IMR-90 (cell line): Measurements from ENCODE around the gene CAMTA1. TPM values are rescaled to one million over a fixed set of nuclear protein-coding genes. Genes with fewer than 3 reads are reported as not detected.
A peak's percentile ranks its signal among the peaks of the same experiment; 100 is the strongest.

Experiments used
- ATAC-seq: fragments of 200-7000 bp; cut with Tn5 transposase; 2 replicates; pipeline ENCODE4 v1.9.1; 2020; ENCODE audit warnings: low read depth, mild to moderate bottlenecking, moderate library complexity
- BruUV-seq: library from RNA; stranded (reverse); fragments of 400-500 nt; replicated peaks from 2 replicates; lab custom pipeline; 2021; lab: Mats Ljungman, UMichigan
- CTCF ChIA-PET: fragments of 300-600 bp; formaldehyde crosslinking; extraction: SDS; loops from one replicate; lab custom pipeline; 2021; ENCODE audit warnings: antibody characterized with exemption; lab: Yijun Ruan, JAX
- POLR2A ChIA-PET: fragments of 300-600 bp; sonication (Branson Sonifier 250); formaldehyde crosslinking; loops from one replicate; lab custom pipeline; 2022; ENCODE audit warnings: antibody characterized with exemption; ENCODE audit not compliant: unreplicated experiment; lab: Charles Lee
- DNase-seq: peaks from one replicate; pipeline ENCODE4 v3.0.0; 2013
- H2AFZ ChIP-seq: replicated peaks from 2 replicates; pipeline ENCODE3; 2013; ENCODE audit warnings: low read length, mild to moderate bottlenecking; ENCODE audit not compliant: poor library complexity
- H2AK5ac ChIP-seq: 2 replicates; pipeline ENCODE4 v1.6.1; 2013; ENCODE audit warnings: low read depth, low read length, inconsistent platforms
- H2AK9ac ChIP-seq: replicated peaks from 2 replicates; pipeline ENCODE3; 2013; ENCODE audit warnings: mild to moderate bottlenecking, low read depth, low read length, moderate library complexity; ENCODE audit not compliant: poor library complexity
- H2BK120ac ChIP-seq: 2 replicates; pipeline ENCODE4 v1.6.1; 2013; ENCODE audit warnings: low read depth, low read length, inconsistent platforms
- H2BK15ac ChIP-seq: 3 replicates; pipeline ENCODE4 v1.6.1; 2013; ENCODE audit warnings: low read depth, low read length, inconsistent platforms
- H2BK20ac ChIP-seq: 2 replicates; pipeline ENCODE4 v1.6.1; 2013; ENCODE audit warnings: low read depth, mild to moderate bottlenecking, inconsistent platforms, low read length, moderate library complexity
- H2BK5ac ChIP-seq: 2 replicates; pipeline ENCODE4 v1.6.1; 2013; ENCODE audit warnings: mild to moderate bottlenecking, low read depth, low read length, inconsistent platforms; ENCODE audit not compliant: poor library complexity, severe bottlenecking
- H3K14ac ChIP-seq: replicated peaks from 2 replicates; pipeline ENCODE4 v1.6.1; 2013; ENCODE audit warnings: low read depth, low read length, inconsistent platforms
- H3K18ac ChIP-seq: 2 replicates; pipeline ENCODE4 v1.6.1; 2013; ENCODE audit warnings: low read depth, low read length, control low read depth
- H3K23ac ChIP-seq: 2 replicates; pipeline ENCODE4 v1.6.1; 2013; ENCODE audit warnings: low read depth, low read length, inconsistent platforms
- H3K27ac ChIP-seq: 2 replicates; pipeline ENCODE4 v1.5.1; 2013; ENCODE audit warnings: mild to moderate bottlenecking, control low read depth, low read length; ENCODE audit not compliant: insufficient read depth
- H3K27me3 ChIP-seq: 2 replicates; pipeline ENCODE4 v1.6.1; 2013; ENCODE audit warnings: low read length; ENCODE audit not compliant: control insufficient read depth, insufficient read depth
- H3K36me3 ChIP-seq: 2 replicates; pipeline ENCODE4 v1.6.1; 2013; ENCODE audit warnings: low read length, mixed read lengths; ENCODE audit not compliant: control insufficient read depth, insufficient read depth
- H3K4ac ChIP-seq: 2 replicates; pipeline ENCODE4 v1.6.1; 2013; ENCODE audit warnings: low read depth, low read length, inconsistent platforms
- H3K4me1 ChIP-seq: 2 replicates; pipeline ENCODE4 v1.6.1; 2013; ENCODE audit warnings: low read length, mixed read lengths; ENCODE audit not compliant: control insufficient read depth, insufficient read depth
- H3K4me2 ChIP-seq: 2 replicates; pipeline ENCODE4 v1.6.1; 2013; ENCODE audit warnings: low read depth, mild to moderate bottlenecking, control low read depth, low read length, moderate library complexity
- H3K4me3 ChIP-seq: 2 replicates; pipeline ENCODE4 v1.5.1; 2013; ENCODE audit warnings: low read depth, mild to moderate bottlenecking, control low read depth, low read length, moderate library complexity; ENCODE audit not compliant: insufficient read depth
- H3K56ac ChIP-seq: 2 replicates; pipeline ENCODE4 v1.6.1; 2013; ENCODE audit warnings: low read length, inconsistent platforms; ENCODE audit not compliant: insufficient read depth; ENCODE audit errors: extremely low read depth
- H3K79me1 ChIP-seq, 2 experiments: 2 replicates each; pipeline ENCODE4 v1.6.1; 2013; ENCODE audit warnings: low read length in 2 of 2, inconsistent platforms in 1 of 2, low read depth in 1 of 2
- H3K9ac ChIP-seq: 2 replicates; pipeline ENCODE4 v1.6.1; 2013; ENCODE audit warnings: low read depth, low read length, control low read depth
- H3K9me1 ChIP-seq: 2 replicates; pipeline ENCODE4 v1.6.1; 2013; ENCODE audit warnings: low read length, inconsistent platforms; ENCODE audit not compliant: insufficient read depth
- H3K9me3 ChIP-seq: 2 replicates; pipeline ENCODE4 v1.6.1; 2013; ENCODE audit warnings: low read length; ENCODE audit not compliant: control insufficient read depth, insufficient read depth
- H4K20me1 ChIP-seq: 2 replicates; pipeline ENCODE4 v1.6.1; 2013; ENCODE audit warnings: low read length, inconsistent platforms; ENCODE audit not compliant: insufficient read depth
- H4K5ac ChIP-seq: 2 replicates; pipeline ENCODE4 v1.6.1; 2013; ENCODE audit warnings: mild to moderate bottlenecking, low read depth, low read length, control low read depth
- H4K8ac ChIP-seq, 2 experiments: 2 replicates each; pipeline ENCODE4 v1.6.1; 2013; ENCODE audit warnings: low read depth in 2 of 2, low read length in 2 of 2, control low read depth in 1 of 2, inconsistent platforms in 1 of 2
- H4K91ac ChIP-seq: 2 replicates; pipeline ENCODE4 v1.6.1; 2013; ENCODE audit warnings: low read depth, low read length, inconsistent platforms; ENCODE audit not compliant: insufficient read depth
- BHLHE40 ChIP-seq: fragments of 150-350 bp; IDR thresholded peaks from 2 replicates; pipeline ENCODE4 v1.6.1; 2016; ENCODE audit warnings: mild to moderate bottlenecking, low read depth, low read length
- CEBPB ChIP-seq: IDR thresholded peaks from 2 replicates; pipeline ENCODE4 v1.6.1; 2012; ENCODE audit warnings: low read depth, low read length, improper control_type of control experiment
- CHD1 ChIP-seq: IDR thresholded peaks from 2 replicates; pipeline ENCODE4 v1.6.1; 2012; ENCODE audit warnings: low read depth, low read length, improper control_type of control experiment
- FOS ChIP-seq: fragments of 150-350 bp; IDR thresholded peaks from 2 replicates; pipeline ENCODE4 v1.6.1; 2016; ENCODE audit warnings: low read depth, low read length
- MAFK ChIP-seq: IDR thresholded peaks from 2 replicates; pipeline ENCODE4 v1.6.1; 2012; ENCODE audit warnings: low read depth, low read length, improper control_type of control experiment
- MAZ ChIP-seq: IDR thresholded peaks from 2 replicates; pipeline ENCODE4 v1.6.1; 2012; ENCODE audit warnings: low read depth, mild to moderate bottlenecking, low read length, improper control_type of control experiment, moderate library complexity, borderline replicate concordance
- MXI1 ChIP-seq: IDR thresholded peaks from 2 replicates; pipeline ENCODE4 v1.6.1; 2012; ENCODE audit warnings: low read depth, mild to moderate bottlenecking, low read length, moderate library complexity, borderline replicate concordance
- NFE2L2 ChIP-seq: fragments of 150-350 bp; IDR thresholded peaks from 2 replicates; pipeline ENCODE4 v1.6.1; 2016; ENCODE audit warnings: low read depth, mild to moderate bottlenecking, low read length
- POLR2A ChIP-seq: IDR thresholded peaks from 2 replicates; pipeline ENCODE4 v1.6.1; 2012; ENCODE audit warnings: mild to moderate bottlenecking, low read depth, low read length
- RAD21 ChIP-seq: IDR thresholded peaks from 2 replicates; pipeline ENCODE4 v1.6.1; 2012; ENCODE audit warnings: low read length, improper control_type of control experiment
- RCOR1 ChIP-seq: IDR thresholded peaks from 2 replicates; pipeline ENCODE4 v1.6.1; 2012; ENCODE audit warnings: mild to moderate bottlenecking, low read length, improper control_type of control experiment; ENCODE audit not compliant: insufficient replicate concordance
- RFX5 ChIP-seq: IDR thresholded peaks from 2 replicates; pipeline ENCODE4 v1.8.0; 2012; ENCODE audit warnings: low read depth, mild to moderate bottlenecking, low read length, moderate library complexity
- SMC3 ChIP-seq: fragments of 150-350 bp; IDR thresholded peaks from 2 replicates; pipeline ENCODE4 v1.6.1; 2016; ENCODE audit warnings: low read depth, mild to moderate bottlenecking, antibody characterized with exemption, low read length, moderate library complexity
- WGBS, 2 experiments: methylation state at CpG; one replicate each; pipeline versions ENCODE4 v1.1.5 to v1.1.7; 2013; ENCODE audit warnings: missing lambda C conversion rate in 2 of 2; ENCODE audit not compliant: insufficient read length in 1 of 2; ENCODE audit errors: extremely low coverage in 2 of 2; 5-methylcytosine and 5-hydroxymethylcytosine counted together
- dilution Hi-C: fragments of 300-500 bp; cut with HindIII; formaldehyde crosslinking; loops from one replicate; pipeline ENCODE4 v1.14.3; 2018; ENCODE audit warnings: low sequenced_read_pairs; ENCODE audit not compliant: unreplicated experiment
- in situ Hi-C: fragments of 300-500 bp; cut with MboI; formaldehyde crosslinking; loops from 3 replicates; pipeline ENCODE4 v1.14.3; 2019; ENCODE audit warnings: low sequenced_read_pairs, inconsistent platforms, mixed read lengths
- intact Hi-C: fragments of 100-400 bp; cut with micrococcal nuclease; formaldehyde crosslinking; loops from 2 replicates; pipeline ENCODE4 v1.10.0; 2022
- polyA plus RNA-seq, 3 experiments: library from polyadenylated mRNA; depleted of rRNA; stranded (reverse); fragments of >200 nt; gene quantifications; 2 replicates each; pipeline ENCODE4 v1.2.3, GENCODE V29; 2012; ENCODE audit warnings: low replicate concordance in 1 of 3
- total RNA-seq: library from RNA; depleted of rRNA; stranded (reverse); fragments of >200 nt; gene quantifications from 2 replicates; pipeline ENCODE4 v1.2.3, GENCODE V29; 2012
- TF ChIP-seq, protein P1 (sequence below): conservative IDR thresholded peaks from 2 replicates; pipeline ENCODE4 v1.5.1; 2012; ENCODE audit warnings: mild to moderate bottlenecking, low read depth, low read length, improper control_type of control experiment
- TF ChIP-seq, protein P2 (sequence below): fragments of 150-350 bp; IDR thresholded peaks from 2 replicates; pipeline ENCODE4 v1.6.1; 2016; ENCODE audit warnings: low read depth, mild to moderate bottlenecking, low read length, moderate library complexity, borderline replicate concordance

CAMTA1 gene
- total and polyA plus RNA-seq, 2 of the 4 experiments (the other 2 are of a cell fraction): 35.5 to 74.3 TPM

DNA sequence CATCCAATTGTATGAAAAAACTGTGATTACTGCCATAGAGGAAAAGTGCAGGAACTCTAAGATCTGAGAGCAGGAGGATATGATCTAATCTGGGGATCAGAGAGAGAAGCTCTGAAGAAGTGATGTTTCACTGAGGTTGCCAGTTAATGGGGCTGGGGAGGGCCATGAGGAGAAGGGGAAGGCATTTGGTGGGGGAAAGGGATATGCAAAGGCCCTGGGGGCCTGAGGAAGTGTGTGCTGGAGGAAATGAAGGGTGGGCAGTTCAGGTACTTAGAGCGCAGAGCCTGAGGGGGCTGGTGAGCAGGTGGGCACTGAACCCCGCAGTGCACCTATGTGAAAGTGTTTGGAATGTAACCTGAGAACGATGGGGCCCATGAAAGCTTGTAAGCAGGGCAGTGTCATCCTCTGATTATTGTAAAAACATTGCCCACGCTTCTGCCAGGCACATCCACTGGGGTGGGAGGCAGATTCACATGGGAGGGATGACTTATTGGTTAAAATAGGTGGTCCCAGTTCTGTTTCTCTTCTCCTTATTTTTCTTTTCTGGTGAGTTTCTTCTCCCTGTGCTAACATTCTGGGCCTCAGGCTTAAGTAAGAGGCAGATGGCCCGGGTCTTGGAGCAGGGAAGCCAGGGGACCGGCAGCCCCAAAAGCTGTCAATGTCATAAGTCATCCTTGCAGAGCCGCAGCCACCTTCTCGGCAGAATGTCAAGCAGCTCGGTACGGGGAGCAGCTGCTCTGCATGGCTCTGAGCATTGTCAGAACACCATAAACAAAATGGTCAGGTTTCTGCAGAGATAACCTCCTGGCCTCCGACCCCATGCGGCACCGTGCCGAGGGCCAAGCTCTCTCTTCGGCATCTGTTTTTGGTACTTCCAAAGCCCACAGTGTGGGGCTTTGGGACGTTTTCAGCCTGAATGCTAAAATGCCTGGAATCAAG is 493.8 kb downstream of the CAMTA1 start:
- H3K27ac ChIP-seq: no peak overlapping the region; the same call in 1 of the 2 replicates
- H3K4me3 ChIP-seq: no peak overlapping the region
- H3K4me1 ChIP-seq: peaks cover 23% of the 10 kb centered on the region
- H3K36me3 ChIP-seq: no peaks in the 10 kb centered on the region
- 23% methylated on average over 8 of the region's 16 CpGs; no CpG with 5 or more reads in 1 of the 2 experiments for WGBS, 2 experiments
- H4K5ac ChIP-seq: peak overlapping the region; percentile 19; the same call in 1 of the 2 replicates
- H3K9me3 ChIP-seq: no peaks in the 10 kb centered on the region; the same call in 1 of the 2 replicates
- H3K4ac ChIP-seq: peak overlapping the region; percentile 37
- H3K14ac ChIP-seq: peak overlapping the region; percentile 74
- H3K79me1 ChIP-seq: no peaks in the 10 kb centered on the region
- H3K9ac ChIP-seq: no peak overlapping the region
- no peaks in the 10 kb centered on the region for H4K20me1 ChIP-seq
- ChIA-PET CTCF (no interaction called here), POLR2A (no interaction called here)
- H3K9me1 ChIP-seq: peaks cover 20% of the 10 kb centered on the region
- H2BK15ac ChIP-seq: peak overlapping the region; percentile 1; the same call in 1 of the 3 replicates
- peak overlapping the region; percentile 16 for H2BK5ac ChIP-seq
- DNase-seq (peak; percentile 48), ATAC-seq (peak; percentile 56)
- H4K91ac ChIP-seq: peak overlapping the region; percentile 33; the same call in 1 of the 2 replicates
- peak overlapping the region; percentile 62 for H2BK20ac ChIP-seq
- intact Hi-C loops (no loop called here), in situ Hi-C loops (no loop called here), dilution Hi-C loops (no loop called here)
- peak overlapping the region; percentile 16 to 44; a peak in 2 of 4 replicates for H4K8ac ChIP-seq
- peak overlapping the region; percentile 90 for H2AFZ ChIP-seq
- H2AK9ac ChIP-seq: peak overlapping the region; percentile 77
- 0 out of 2 replicates have a peak overlapping the region, but pooled peaks have one; percentile 23 for H3K23ac ChIP-seq
- peak overlapping the region; percentile 16; the same call in 1 of the 2 replicates for H3K18ac ChIP-seq
- H3K4me2 ChIP-seq: no peak overlapping the region
- H3K27me3 ChIP-seq: no peaks in the 10 kb centered on the region
- 0 out of 2 replicates have a peak overlapping the region, but pooled peaks have one; percentile 15 for H2AK5ac ChIP-seq
- TF ChIP-seq CHD1 (no peak), CEBPB (no peak), RAD21 (no peak), MAZ (no peak), RCOR1 (no peak), MAFK (no peak), MXI1 (no peak), SMC3 (no peak), POLR2A (no peak), FOS (no peak), RFX5 (no peak), NFE2L2 (no peak), BHLHE40 (no peak)
- TF ChIP-seq, protein P1, sequence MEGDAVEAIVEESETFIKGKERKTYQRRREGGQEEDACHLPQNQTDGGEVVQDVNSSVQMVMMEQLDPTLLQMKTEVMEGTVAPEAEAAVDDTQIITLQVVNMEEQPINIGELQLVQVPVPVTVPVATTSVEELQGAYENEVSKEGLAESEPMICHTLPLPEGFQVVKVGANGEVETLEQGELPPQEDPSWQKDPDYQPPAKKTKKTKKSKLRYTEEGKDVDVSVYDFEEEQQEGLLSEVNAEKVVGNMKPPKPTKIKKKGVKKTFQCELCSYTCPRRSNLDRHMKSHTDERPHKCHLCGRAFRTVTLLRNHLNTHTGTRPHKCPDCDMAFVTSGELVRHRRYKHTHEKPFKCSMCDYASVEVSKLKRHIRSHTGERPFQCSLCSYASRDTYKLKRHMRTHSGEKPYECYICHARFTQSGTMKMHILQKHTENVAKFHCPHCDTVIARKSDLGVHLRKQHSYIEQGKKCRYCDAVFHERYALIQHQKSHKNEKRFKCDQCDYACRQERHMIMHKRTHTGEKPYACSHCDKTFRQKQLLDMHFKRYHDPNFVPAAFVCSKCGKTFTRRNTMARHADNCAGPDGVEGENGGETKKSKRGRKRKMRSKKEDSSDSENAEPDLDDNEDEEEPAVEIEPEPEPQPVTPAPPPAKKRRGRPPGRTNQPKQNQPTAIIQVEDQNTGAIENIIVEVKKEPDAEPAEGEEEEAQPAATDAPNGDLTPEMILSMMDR: no peak
- TF ChIP-seq, protein P2, sequence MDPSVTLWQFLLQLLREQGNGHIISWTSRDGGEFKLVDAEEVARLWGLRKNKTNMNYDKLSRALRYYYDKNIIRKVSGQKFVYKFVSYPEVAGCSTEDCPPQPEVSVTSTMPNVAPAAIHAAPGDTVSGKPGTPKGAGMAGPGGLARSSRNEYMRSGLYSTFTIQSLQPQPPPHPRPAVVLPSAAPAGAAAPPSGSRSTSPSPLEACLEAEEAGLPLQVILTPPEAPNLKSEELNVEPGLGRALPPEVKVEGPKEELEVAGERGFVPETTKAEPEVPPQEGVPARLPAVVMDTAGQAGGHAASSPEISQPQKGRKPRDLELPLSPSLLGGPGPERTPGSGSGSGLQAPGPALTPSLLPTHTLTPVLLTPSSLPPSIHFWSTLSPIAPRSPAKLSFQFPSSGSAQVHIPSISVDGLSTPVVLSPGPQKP: no peak
- H3K56ac ChIP-seq: no peak overlapping the region
- BruUV-seq: no TSS peak
- peak overlapping the region; percentile 75 for H2BK120ac ChIP-seq
